ENCODE data around the gene C5orf52.
"Not testable (repeated sequence)": the region's sequence is repeated elsewhere in the genome, so short reads cannot be mapped to it uniquely, and the experiment has no call there.

C5orf52 gene

GRCh38 chr5:157659868-157660660 lies 11.3 kb upstream of the C5orf52 start:
- Mint-ChIP-seq H3K27ac (no peak overlapping the region), H3K9me3 (peaks cover 38% of the 10 kb centered on the region), H3K36me3 (ENCODE audit: low read depth) (no peaks in the 10 kb centered on the region), H3K4me3 (no peak overlapping the region), H3K27me3 (no peaks in the 10 kb centered on the region), H3K4me1 (ENCODE audit: low read depth) (peaks cover 1% of the 10 kb centered on the region)
- intact Hi-C loops (cut with micrococcal nuclease) = loop anchor here (10.0 kb wide), 1 partner anchor 55 kb away; no protein-coding TSS in a partner anchor

GRCh38 chr5:157665467-157666070 lies 5.8 kb upstream of the C5orf52 start:
- Mint-ChIP-seq H3K27me3 (peaks cover 31% of the 10 kb centered on the region), H3K27ac (no peak overlapping the region), H3K4me1 (ENCODE audit: low read depth) (peaks cover 21% of the 10 kb centered on the region), H3K36me3 (ENCODE audit: low read depth) (no peaks in the 10 kb centered on the region), H3K9me3 (no peaks in the 10 kb centered on the region), H3K4me3 (no peak overlapping the region)
- intact Hi-C loops (cut with micrococcal nuclease) = loop anchor here (10.0 kb wide), 1 partner anchor 61 kb away; no protein-coding TSS in a partner anchor

GRCh38 chr5:157668356-157668755 lies 3.0 kb upstream of the C5orf52 start:
- H3K9me3 Mint-ChIP-seq = no peaks in the 10 kb centered on the region
- peaks cover 54% of the 10 kb centered on the region for H3K27me3 Mint-ChIP-seq
- intact Hi-C loops (cut with micrococcal nuclease) = loop anchor here (10.0 kb wide), 1 partner anchor 64 kb away; no protein-coding TSS in a partner anchor
- no peak overlapping the region for H3K4me3 Mint-ChIP-seq
- no peak overlapping the region for H3K27ac Mint-ChIP-seq
- H3K4me1 Mint-ChIP-seq (ENCODE audit: low read depth) = peaks cover 39% of the 10 kb centered on the region
- no peaks in the 10 kb centered on the region for H3K36me3 Mint-ChIP-seq (ENCODE audit: low read depth)

GRCh38 chr5:157669701-157670097 lies 1.6 kb upstream of the C5orf52 start:
- H3K4me1 Mint-ChIP-seq (ENCODE audit: low read depth) = peaks cover 39% of the 10 kb centered on the region
- H3K4me3 Mint-ChIP-seq = no peak overlapping the region
- intact Hi-C loops (cut with micrococcal nuclease) = loop anchor here (1.0 to 10.0 kb wide), 2 partner anchors 49 to 65 kb away; no protein-coding TSS in a partner anchor
- no peaks in the 10 kb centered on the region for H3K9me3 Mint-ChIP-seq
- peak overlapping the region; percentile 85 for H3K27ac Mint-ChIP-seq
- no peaks in the 10 kb centered on the region for H3K36me3 Mint-ChIP-seq (ENCODE audit: low read depth)
- H3K27me3 Mint-ChIP-seq = peaks cover 64% of the 10 kb centered on the region

GRCh38 chr5:157671592-157672330 lies 428 bp downstream of the C5orf52 start:
- Mint-ChIP-seq H3K27ac (peak overlapping the region; percentile 85), H3K4me1 (ENCODE audit: low read depth) (peaks cover 27% of the 10 kb centered on the region), H3K9me3 (no peaks in the 10 kb centered on the region), H3K4me3 (peak overlapping the region; percentile 80), H3K27me3 (peaks cover 65% of the 10 kb centered on the region), H3K36me3 (ENCODE audit: low read depth) (no peaks in the 10 kb centered on the region)
- intact Hi-C loops (cut with micrococcal nuclease) = no loop called here

- Mint-ChIP-seq H3K4me3 (no peak overlapping the region), H3K27me3 (peaks cover 61% of the 10 kb centered on the region), H3K27ac (no peak overlapping the region), H3K36me3 (ENCODE audit: low read depth) (no peaks in the 10 kb centered on the region), H3K4me1 (ENCODE audit: low read depth) (peaks cover 27% of the 10 kb centered on the region), H3K9me3 (no peaks in the 10 kb centered on the region)
- intact Hi-C loops (cut with micrococcal nuclease) = no loop called here
These were observed 1.6 kb downstream of the C5orf52 start for GRCh38 chr5:157672976-157673375.

GRCh38 chr5:157674351-157674750 lies 3.0 kb downstream of the C5orf52 start:
- intact Hi-C loops (cut with micrococcal nuclease); H3K27ac Mint-ChIP-seq; H3K36me3 Mint-ChIP-seq (ENCODE audit: low read depth); H3K9me3 Mint-ChIP-seq; H3K4me3 Mint-ChIP-seq: not testable (repeated sequence)
- H3K4me1 Mint-ChIP-seq (ENCODE audit: low read depth) = peaks cover 27% of the 10 kb centered on the region
- H3K27me3 Mint-ChIP-seq = peaks cover 52% of the 10 kb centered on the region

- intact Hi-C loops (cut with micrococcal nuclease) = no loop called here
- peaks cover 23% of the 10 kb centered on the region for H3K27me3 Mint-ChIP-seq
- H3K4me3 Mint-ChIP-seq = no peak overlapping the region
- no peaks in the 10 kb centered on the region for H3K4me1 Mint-ChIP-seq (ENCODE audit: low read depth)
- H3K9me3 Mint-ChIP-seq = no peaks in the 10 kb centered on the region
- no peak overlapping the region for H3K27ac Mint-ChIP-seq
- H3K36me3 Mint-ChIP-seq (ENCODE audit: low read depth) = no peaks in the 10 kb centered on the region
These were observed 6.6 kb downstream of the C5orf52 start for GRCh38 chr5:157677931-157678330.

GRCh38 chr5:157679801-157680200 lies 8.5 kb downstream of the C5orf52 start:
- Mint-ChIP-seq H3K36me3 (ENCODE audit: low read depth) (no peaks in the 10 kb centered on the region), H3K9me3 (no peaks in the 10 kb centered on the region), H3K27ac (no peak overlapping the region), H3K27me3 (peaks cover 14% of the 10 kb centered on the region), H3K4me1 (ENCODE audit: low read depth) (no peaks in the 10 kb centered on the region), H3K4me3 (no peak overlapping the region)
- intact Hi-C loops (cut with micrococcal nuclease) = no loop called here

- no peaks in the 10 kb centered on the region for H3K36me3 Mint-ChIP-seq (ENCODE audit: low read depth)
- no peak overlapping the region for H3K27ac Mint-ChIP-seq
- H3K4me3 Mint-ChIP-seq = no peak overlapping the region
- H3K9me3 Mint-ChIP-seq = no peaks in the 10 kb centered on the region
- peaks cover 12% of the 10 kb centered on the region for H3K27me3 Mint-ChIP-seq
- intact Hi-C loops (cut with micrococcal nuclease) = no loop called here
- no peaks in the 10 kb centered on the region for H3K4me1 Mint-ChIP-seq (ENCODE audit: low read depth)
These were observed 8.9 kb downstream of the C5orf52 start for GRCh38 chr5:157680239-157680638.

- no peak overlapping the region for H3K4me3 Mint-ChIP-seq
- H3K27me3 Mint-ChIP-seq = peaks cover 12% of the 10 kb centered on the region
- H3K4me1 Mint-ChIP-seq (ENCODE audit: low read depth) = no peaks in the 10 kb centered on the region
- no peaks in the 10 kb centered on the region for H3K9me3 Mint-ChIP-seq
- intact Hi-C loops (cut with micrococcal nuclease) = no loop called here
- no peak overlapping the region for H3K27ac Mint-ChIP-seq
- no peaks in the 10 kb centered on the region for H3K36me3 Mint-ChIP-seq (ENCODE audit: low read depth)
These were observed 9.7 kb downstream of the C5orf52 start for GRCh38 chr5:157681048-157681447.

- no peak overlapping the region for H3K27ac Mint-ChIP-seq
- no peaks in the 10 kb centered on the region for H3K9me3 Mint-ChIP-seq
- H3K4me3 Mint-ChIP-seq = no peak overlapping the region
- no peaks in the 10 kb centered on the region for H3K4me1 Mint-ChIP-seq (ENCODE audit: low read depth)
- H3K36me3 Mint-ChIP-seq (ENCODE audit: low read depth) = no peaks in the 10 kb centered on the region
- peaks cover 10% of the 10 kb centered on the region for H3K27me3 Mint-ChIP-seq
- intact Hi-C loops (cut with micrococcal nuclease) = no loop called here
These were observed 10.9 kb downstream of the C5orf52 start for GRCh38 chr5:157682257-157682656.

GRCh38 chr5:157686276-157687197 lies 15.2 kb downstream of the C5orf52 start:
- H3K27ac Mint-ChIP-seq; H3K4me1 Mint-ChIP-seq (ENCODE audit: low read depth); intact Hi-C loops (cut with micrococcal nuclease); H3K36me3 Mint-ChIP-seq (ENCODE audit: low read depth); H3K4me3 Mint-ChIP-seq: not testable (repeated sequence)
- Mint-ChIP-seq H3K27me3 (peaks cover 20% of the 10 kb centered on the region), H3K9me3 (peaks cover 16% of the 10 kb centered on the region)

All from dendritic cell treated with granulocyte-macrophage colony-stimulating factor and Interleukin-4, amounts not matched to agents 40 ng/mL and 50 ng/mL, for 4 days (primary cell).